Parathyroid adenoma (tissue), 2 donors: Measurements from ENCODE around the gene ACY1.
A peak's percentile ranks its signal among the peaks of the same experiment; 100 is the strongest.

ENCODE experiments used
- H2AFZ ChIP-seq: fragments of 300-600 bp; sonication (generic); one replicate; pipeline ENCODE4 v1.7.0; 2017; ENCODE audit warnings: antibody characterized with exemption, mild to moderate bottlenecking
- H3K27ac ChIP-seq: fragments of 300-600 bp; sonication (generic); one replicate; pipeline ENCODE4 v1.7.0; 2017
- H3K27me3 ChIP-seq: fragments of 300-600 bp; sonication (generic); one replicate; pipeline ENCODE4 v1.7.0; 2017; ENCODE audit warnings: low read length; ENCODE audit not compliant: control insufficient read depth, insufficient read depth
- H3K36me3 ChIP-seq: fragments of 300-600 bp; sonication (generic); one replicate; pipeline ENCODE4 v1.7.0; 2017; ENCODE audit warnings: low read length; ENCODE audit not compliant: control insufficient read depth, insufficient read depth
- H3K4me1 ChIP-seq: fragments of 300-600 bp; sonication (generic); one replicate; pipeline ENCODE4 v1.7.0; 2017; ENCODE audit warnings: control low read depth
- H3K4me2 ChIP-seq: fragments of 300-600 bp; sonication (generic); one replicate; pipeline ENCODE4 v1.7.0; 2017; ENCODE audit warnings: low read length
- H3K4me3 ChIP-seq: fragments of 300-600 bp; sonication (generic); one replicate; pipeline ENCODE4 v1.7.0; 2017; ENCODE audit warnings: low read depth, low read length
- H3K79me2 ChIP-seq: fragments of 300-600 bp; sonication (generic); one replicate; pipeline ENCODE4 v1.7.0; 2017; ENCODE audit warnings: control low read depth
- H3K9ac ChIP-seq: fragments of 300-600 bp; sonication (generic); one replicate; pipeline ENCODE4 v1.7.0; 2017; ENCODE audit warnings: mild to moderate bottlenecking
- H3K9me3 ChIP-seq: fragments of 300-600 bp; sonication (generic); one replicate; pipeline ENCODE4 v1.7.0; 2017; ENCODE audit warnings: low read length; ENCODE audit not compliant: control insufficient read depth
- TF ChIP-seq, protein P1 (sequence below): fragments of 300-600 bp; sonication (generic); IDR thresholded peaks from one replicate; pipeline ENCODE4 v1.7.0; 2017; ENCODE audit warnings: antibody characterized with exemption, mild to moderate bottlenecking
- donor health status: primary hyperparathyroidism.

The ACY1 gene

DNA sequence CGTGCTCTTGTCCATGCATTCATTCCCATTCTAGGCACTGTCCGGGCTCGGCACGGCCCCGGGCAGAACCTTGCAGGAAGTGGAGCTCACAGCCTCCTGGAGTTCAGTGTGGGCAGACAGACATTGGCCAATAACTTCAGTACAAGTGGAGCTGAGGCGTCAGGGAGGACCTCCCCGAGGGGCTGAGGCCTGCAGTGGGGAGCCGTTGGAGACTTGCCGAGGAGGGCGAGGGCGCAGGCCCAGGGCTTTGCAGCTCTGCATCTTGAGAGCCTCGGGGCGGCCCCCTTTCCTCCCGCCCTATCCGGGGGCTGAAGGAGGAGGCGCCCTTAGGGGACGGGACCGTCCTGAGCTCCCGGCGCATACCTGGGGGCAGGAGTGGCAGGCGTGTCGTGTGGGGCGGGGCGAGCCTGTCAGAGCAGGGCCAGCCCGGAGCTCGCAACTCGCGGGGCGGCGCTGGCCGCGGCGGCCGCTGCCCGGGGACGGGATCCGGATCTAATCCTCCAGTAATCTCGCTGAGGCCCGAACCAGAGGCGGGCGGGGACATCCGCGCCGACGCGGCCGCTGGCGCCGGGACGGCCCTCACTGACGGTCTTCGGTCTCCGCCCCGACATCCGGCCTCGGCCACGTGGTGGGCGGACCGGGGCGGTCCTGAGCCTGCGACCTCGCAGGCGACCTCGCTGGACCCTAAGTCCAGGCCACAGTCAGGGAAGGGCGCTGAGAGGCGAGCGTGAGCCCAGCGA is at the start of gene ACY1:
TSS of gene ACY1 (plus strand) at position 698 of the 740 bp plus-strand sequence. CDS start 530 bp downstream, outside the sequence.
- peak within 1 kb of the TSS; percentile 70 for H3K4me3 ChIP-seq
- no peaks in the 10 kb centered on the region for H3K27me3 ChIP-seq
- H3K9ac ChIP-seq, result no peak within 1 kb of the TSS
- no peaks in the 10 kb centered on the region for H3K36me3 ChIP-seq
- TF ChIP-seq, protein P1, sequence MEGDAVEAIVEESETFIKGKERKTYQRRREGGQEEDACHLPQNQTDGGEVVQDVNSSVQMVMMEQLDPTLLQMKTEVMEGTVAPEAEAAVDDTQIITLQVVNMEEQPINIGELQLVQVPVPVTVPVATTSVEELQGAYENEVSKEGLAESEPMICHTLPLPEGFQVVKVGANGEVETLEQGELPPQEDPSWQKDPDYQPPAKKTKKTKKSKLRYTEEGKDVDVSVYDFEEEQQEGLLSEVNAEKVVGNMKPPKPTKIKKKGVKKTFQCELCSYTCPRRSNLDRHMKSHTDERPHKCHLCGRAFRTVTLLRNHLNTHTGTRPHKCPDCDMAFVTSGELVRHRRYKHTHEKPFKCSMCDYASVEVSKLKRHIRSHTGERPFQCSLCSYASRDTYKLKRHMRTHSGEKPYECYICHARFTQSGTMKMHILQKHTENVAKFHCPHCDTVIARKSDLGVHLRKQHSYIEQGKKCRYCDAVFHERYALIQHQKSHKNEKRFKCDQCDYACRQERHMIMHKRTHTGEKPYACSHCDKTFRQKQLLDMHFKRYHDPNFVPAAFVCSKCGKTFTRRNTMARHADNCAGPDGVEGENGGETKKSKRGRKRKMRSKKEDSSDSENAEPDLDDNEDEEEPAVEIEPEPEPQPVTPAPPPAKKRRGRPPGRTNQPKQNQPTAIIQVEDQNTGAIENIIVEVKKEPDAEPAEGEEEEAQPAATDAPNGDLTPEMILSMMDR, result no peak
- H3K27ac ChIP-seq, result peak within 1 kb of the TSS; percentile 91
- H2AFZ ChIP-seq, result peak within 1 kb of the TSS; percentile 78
- peaks cover 8% of the 10 kb centered on the region for H3K79me2 ChIP-seq
- no peaks in the 10 kb centered on the region for H3K9me3 ChIP-seq
- H3K4me1 ChIP-seq, result peaks cover 9% of the 10 kb centered on the region
- H3K4me2 ChIP-seq, result peak within 1 kb of the TSS; percentile 80

DNA sequence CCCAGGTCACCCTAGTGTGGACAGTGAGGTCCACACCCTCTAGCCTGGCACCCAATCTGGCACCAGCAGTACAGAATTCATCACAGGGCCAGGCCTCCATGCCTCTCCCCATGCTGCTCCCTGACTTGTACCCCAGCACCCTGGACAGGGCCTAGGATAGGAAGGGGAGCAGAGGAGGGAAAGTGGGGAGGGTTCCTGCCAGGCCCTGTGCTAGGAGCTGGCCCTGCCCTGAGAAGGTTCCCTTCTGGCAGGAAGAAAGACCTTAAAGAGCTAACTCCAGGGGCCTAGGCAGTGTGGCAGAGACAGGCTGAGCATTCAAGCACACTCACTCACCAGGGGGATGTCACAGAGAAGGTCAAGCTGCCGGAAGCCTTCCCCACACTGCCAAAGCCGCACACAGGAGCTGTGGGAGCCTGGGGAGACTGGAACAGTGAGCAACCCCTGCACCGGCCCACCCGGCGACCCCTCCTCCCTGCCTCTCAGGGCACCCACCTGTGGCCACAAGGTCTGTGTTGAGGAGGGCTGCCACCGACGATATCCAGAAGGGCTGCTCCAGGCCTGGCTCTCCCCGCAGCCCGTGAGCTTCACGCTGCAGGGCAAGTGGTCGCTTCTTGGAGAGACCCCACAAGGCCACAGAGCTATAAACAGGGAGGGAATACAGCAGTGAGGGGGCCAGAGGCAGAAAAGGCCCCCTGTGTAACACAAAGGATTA is 49.0 kb upstream of the ACY1 start:
- Histone ChIP-seq H3K27me3 (no peaks in the 10 kb centered on the region), H3K36me3 (no peaks in the 10 kb centered on the region)
- TF ChIP-seq, protein P1, result no peak

DNA sequence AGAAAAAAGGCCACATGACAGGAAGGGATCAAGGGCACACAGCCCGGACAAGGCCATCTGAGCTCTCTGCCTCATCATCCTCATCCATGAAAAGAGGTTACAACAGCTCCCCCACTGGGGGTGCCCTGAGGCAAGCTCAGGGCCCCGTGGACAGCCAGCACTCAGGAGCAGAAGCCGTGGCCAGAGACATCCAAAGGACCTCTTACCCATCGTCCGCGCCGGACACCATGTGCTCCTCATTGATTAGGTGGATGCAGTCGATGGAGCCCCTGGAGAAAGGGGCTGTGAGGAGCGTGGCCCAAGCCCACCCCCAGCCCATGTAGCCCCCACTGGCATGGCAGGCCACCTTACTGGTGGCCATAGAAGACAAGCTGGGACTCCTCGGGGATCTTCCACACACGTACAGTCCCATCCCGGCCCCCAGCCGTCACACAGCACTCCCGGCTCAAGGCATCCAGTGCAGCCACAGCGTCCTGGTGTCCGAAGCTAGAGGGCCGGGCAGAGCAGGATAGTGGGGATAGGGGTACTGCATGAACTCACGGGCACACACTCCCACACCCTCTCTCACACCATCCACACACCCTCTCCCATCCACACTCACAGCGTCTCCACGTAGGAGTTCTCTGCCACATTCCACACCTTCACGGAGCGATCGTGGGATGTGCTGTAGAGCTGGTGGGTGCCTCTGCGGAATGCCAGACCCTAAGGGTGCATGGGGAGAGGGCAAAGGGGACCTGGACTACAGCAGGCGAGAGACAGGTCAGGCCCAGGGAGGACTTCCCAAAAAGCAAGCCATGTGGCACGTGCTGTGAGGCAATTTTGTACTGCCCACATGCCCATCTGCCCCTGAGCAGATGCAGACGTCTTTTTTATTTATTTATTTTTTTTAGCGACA is 48.1 kb upstream of the ACY1 start:
- H3K36me3 ChIP-seq, result no peaks in the 10 kb centered on the region
- H3K79me2 ChIP-seq, result no peaks in the 10 kb centered on the region
- H3K9me3 ChIP-seq, result no peaks in the 10 kb centered on the region
- H3K27me3 ChIP-seq, result no peaks in the 10 kb centered on the region
- no peak overlapping the region for H3K4me2 ChIP-seq
- H3K4me3 ChIP-seq, result no peak overlapping the region
- TF ChIP-seq, protein P1, result no peak
- H3K4me1 ChIP-seq, result no peaks in the 10 kb centered on the region
- H3K27ac ChIP-seq, result no peak overlapping the region
- H3K9ac ChIP-seq, result no peak overlapping the region
- no peak overlapping the region for H2AFZ ChIP-seq

More for the DNA sequence above, 49.0 kb upstream of the ACY1 start:
- H3K4me1 ChIP-seq, result no peaks in the 10 kb centered on the region
- H3K9ac ChIP-seq, result no peak overlapping the region
- H3K79me2 ChIP-seq, result no peaks in the 10 kb centered on the region
- no peak overlapping the region for H3K27ac ChIP-seq
- no peaks in the 10 kb centered on the region for H3K9me3 ChIP-seq
- no peak overlapping the region for H3K4me2 ChIP-seq
- H2AFZ ChIP-seq, result no peak overlapping the region
- no peak overlapping the region for H3K4me3 ChIP-seq

GRCh38 chr3:51935886-51936755 is 47.2 kb upstream of the ACY1 start:
- no peaks in the 10 kb centered on the region for H3K27me3 ChIP-seq
- no peak overlapping the region for H3K4me2 ChIP-seq
- H3K9me3 ChIP-seq, result no peaks in the 10 kb centered on the region
- H3K36me3 ChIP-seq, result no peaks in the 10 kb centered on the region
- no peak overlapping the region for H3K4me3 ChIP-seq
- no peak overlapping the region for H2AFZ ChIP-seq
- TF ChIP-seq, protein P1, result no peak
- H3K9ac ChIP-seq, result no peak overlapping the region
- H3K4me1 ChIP-seq, result no peaks in the 10 kb centered on the region
- no peak overlapping the region for H3K27ac ChIP-seq
- H3K79me2 ChIP-seq, result no peaks in the 10 kb centered on the region
